ENCODE results near the gene CDK2.
"Not testable (repeated sequence)": the region's sequence is repeated elsewhere in the genome, so short reads cannot be mapped to it uniquely, and the experiment has no call there.

CDK2 gene

GRCh38 chr12:55982319-55982936, 15.8 kb downstream of the CDK2 start:
- H3K27ac ChIP-seq = no peak overlapping the region
- no peak for TF ChIP-seq CTCF (conservative IDR thresholded peaks at IDR 0.05)
- TF ChIP-seq ZFX (IDR thresholded peaks at IDR 0.05) = no peak

GRCh38 chr12:55983232-55983842, 16.7 kb downstream of the CDK2 start:
- H3K27ac ChIP-seq = no peak overlapping the region
- no peak for TF ChIP-seq ZFX (IDR thresholded peaks at IDR 0.05)
- TF ChIP-seq CTCF (conservative IDR thresholded peaks at IDR 0.05) = no peak

GRCh38 chr12:55984861-55985260, 18.2 kb downstream of the CDK2 start:
- no peak for TF ChIP-seq CTCF (conservative IDR thresholded peaks at IDR 0.05)
- TF ChIP-seq ZFX (IDR thresholded peaks at IDR 0.05) = no peak
- H3K27ac ChIP-seq = no peak overlapping the region

GRCh38 chr12:55985341-55985740, 18.7 kb downstream of the CDK2 start:
- TF ChIP-seq ZFX (IDR thresholded peaks at IDR 0.05) (no peak), CTCF (conservative IDR thresholded peaks at IDR 0.05) (no peak)
- no peak overlapping the region for H3K27ac ChIP-seq

- not testable (repeated sequence) for H3K27ac ChIP-seq
Observed at GRCh38 chr12:55985976-55986375, 19.3 kb downstream of the CDK2 start.

GRCh38 chr12:55991110-55991509, 24.5 kb downstream of the CDK2 start:
- H3K27ac ChIP-seq = no peak overlapping the region
- TF ChIP-seq CTCF (conservative IDR thresholded peaks at IDR 0.05) = no peak
- TF ChIP-seq ZFX (IDR thresholded peaks at IDR 0.05) = no peak

- no peak for TF ChIP-seq CTCF (conservative IDR thresholded peaks at IDR 0.05)
- TF ChIP-seq ZFX (IDR thresholded peaks at IDR 0.05) = no peak
- H3K27ac ChIP-seq = no peak overlapping the region
Observed at GRCh38 chr12:55993230-55993853, 26.7 kb downstream of the CDK2 start.

Data from C4-2B (cell line).